CD4-positive, alpha-beta T cell treated with Interleukin-4 for 4 hours (primary cell): Measurements from ENCODE around the gene MARVELD3.

Source experiments
- DNase-seq: peaks from one replicate; pipeline ENCODE4 v3.0.0-alpha.2; 2020

The MARVELD3 gene

DNA sequence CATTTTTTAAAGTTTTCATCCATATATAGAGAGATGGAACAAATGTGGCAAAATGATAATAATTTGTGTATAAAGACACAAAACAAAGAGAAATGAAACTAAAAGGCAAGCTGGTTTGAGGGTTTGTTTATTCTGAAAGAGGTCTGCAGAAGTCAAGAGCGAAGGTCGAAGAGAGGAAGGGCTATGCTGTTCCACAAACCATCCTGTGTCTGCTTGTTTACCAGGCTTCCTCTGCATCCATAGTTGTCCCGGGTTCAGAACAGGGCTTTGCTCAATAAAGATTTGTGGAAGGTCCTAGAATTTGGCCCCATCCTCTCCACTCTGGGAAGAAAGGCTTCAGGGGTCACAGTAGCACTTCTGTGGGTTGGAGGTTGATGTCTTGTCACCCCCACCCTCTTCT, 2.4 kb upstream of the MARVELD3 start:
- DNase-seq = no peak

DNA sequence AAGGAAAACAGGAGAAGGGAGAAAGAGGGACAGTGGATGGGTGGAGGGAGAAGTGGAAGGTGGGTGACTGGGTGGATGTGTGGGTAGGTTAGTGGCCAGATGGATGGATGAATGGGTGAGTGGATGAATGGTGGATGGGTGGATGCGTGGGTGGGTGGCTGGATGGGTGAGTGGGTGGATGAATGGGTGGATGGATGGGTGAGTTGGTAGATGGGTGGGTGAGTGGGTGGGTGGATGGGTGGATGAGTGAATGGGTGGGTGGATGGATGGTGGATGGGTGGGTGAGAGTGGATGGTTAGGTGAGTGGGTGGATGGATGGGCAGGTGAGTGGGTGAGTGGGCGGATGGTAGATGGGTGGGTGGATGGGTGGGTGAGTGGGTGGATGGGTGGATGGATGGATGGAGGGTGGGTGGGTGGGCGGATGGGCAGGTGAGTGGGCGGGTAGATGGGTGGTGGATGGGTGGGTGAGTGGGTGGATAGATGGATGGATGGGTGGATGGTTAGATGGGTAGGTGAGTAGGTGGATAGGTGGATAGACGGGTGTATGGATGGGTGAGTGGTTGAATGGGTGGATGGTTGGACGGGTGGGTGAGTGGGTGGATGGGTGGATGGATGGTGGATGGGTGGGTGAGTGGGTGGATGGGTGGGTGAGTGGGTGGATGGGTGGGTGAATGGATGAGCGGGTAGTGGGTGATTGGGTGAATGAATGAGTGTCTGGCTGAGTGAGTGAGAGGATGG, 702 bp upstream of the MARVELD3 start:
- no peak for DNase-seq

- no peak for DNase-seq
Observed at GRCh38 chr16:71626858-71627213, 852 bp downstream of the MARVELD3 start.

DNA sequence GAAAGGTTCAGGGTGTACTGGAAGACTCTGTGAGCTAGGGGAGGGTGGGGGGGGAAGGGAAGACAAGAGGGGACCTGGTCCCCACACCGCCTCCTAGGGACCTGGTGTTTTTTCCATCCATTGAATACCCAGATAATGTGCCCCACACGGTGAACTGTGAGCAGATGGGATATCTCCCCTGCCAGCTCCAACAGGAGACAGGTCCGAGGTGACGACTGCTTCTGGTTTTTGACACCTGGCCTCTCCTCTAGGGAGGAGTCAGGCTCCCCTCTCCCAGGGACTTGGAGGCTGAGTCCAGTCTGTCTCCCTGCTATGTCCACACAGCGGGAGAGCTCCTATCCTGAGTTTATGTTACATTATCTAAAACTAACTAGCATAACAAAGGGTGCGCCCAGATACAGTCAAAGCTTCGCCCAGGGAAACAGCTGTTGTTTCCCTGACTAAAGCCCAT, 1.8 kb downstream of the MARVELD3 start:
- DNase-seq = no peak

GRCh38 chr16:71628810-71629209, 2.8 kb downstream of the MARVELD3 start:
- DNase-seq = no peak

GRCh38 chr16:71629278-71630016, 3.5 kb downstream of the MARVELD3 start:
- DNase-seq = no peak

DNA sequence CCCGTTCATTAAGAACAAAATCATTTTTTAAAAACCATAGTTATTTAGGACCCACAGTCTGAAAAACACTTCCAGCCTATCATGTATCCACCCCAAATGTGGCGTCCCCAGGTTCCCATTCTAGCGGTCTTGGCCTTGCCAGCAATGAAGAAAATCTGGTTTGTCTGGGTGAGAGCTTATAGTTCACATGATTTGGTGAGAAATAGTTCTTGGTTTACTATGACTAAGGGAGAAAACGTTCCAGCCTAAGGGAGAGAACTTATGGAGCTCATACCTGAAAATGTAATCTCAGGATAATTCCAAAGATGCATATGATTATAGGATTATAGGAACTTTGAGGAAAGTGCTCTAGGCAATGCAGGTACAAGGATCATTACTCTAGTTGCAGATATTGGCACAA, 4.8 kb downstream of the MARVELD3 start:
- no peak for DNase-seq

DNA sequence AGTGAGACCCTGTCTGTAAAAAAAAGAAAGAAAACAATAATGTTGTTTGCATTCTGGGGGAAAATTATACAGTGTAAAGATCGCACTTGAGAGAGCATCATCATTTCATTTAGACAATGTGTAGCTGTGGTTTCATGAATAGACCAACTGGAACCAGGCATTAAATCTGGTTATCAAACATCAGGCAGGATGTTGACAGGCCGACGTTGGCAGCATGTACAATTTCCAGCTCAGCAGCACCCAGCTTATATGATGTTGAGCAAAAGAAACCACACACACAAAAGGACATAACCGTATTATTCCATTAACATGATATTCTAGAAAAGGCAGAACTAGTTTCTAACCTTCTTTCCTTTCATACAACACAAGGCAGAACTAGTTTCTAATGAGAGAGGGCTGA, 5.8 kb downstream of the MARVELD3 start:
- DNase-seq = no peak

DNA sequence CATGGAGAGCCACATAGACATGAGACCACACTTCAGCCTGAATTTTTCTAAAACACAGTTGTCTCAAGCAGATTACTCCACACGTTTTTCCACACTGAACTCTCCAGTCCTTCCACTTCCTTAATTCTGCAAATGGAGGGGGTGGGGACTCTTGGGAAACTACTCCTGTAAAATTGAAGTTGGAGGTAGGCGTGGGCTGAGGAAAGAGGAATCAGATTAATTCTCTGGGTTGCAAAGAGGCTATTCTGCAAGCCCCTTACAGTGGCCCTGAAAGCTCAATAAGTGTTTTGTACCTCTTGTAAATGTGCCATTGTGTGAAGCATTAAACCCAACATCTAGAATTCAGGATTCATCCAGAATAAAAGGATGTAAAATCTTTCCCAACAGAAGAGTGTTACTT, 9.6 kb downstream of the MARVELD3 start:
- DNase-seq = no peak

DNA sequence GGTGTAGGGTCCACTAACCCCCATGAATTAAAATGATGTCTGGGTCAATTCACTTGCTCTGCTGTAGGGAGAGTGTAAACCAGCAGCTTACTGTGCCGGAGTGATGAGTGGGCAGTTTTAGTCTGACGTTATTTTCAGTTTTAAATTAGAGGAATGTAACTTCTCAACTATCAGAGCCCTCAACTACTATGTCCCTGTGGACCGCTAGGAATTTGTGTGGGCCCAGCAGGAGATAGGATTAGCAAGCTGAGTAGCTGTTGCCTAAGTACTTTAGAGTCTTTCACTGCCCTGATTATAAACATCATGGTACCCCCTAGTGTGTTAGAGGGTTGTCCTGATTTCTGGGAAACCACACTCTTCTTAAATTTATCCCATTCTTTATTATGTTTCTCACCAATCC, 11.4 kb downstream of the MARVELD3 start:
- no peak for DNase-seq

DNA sequence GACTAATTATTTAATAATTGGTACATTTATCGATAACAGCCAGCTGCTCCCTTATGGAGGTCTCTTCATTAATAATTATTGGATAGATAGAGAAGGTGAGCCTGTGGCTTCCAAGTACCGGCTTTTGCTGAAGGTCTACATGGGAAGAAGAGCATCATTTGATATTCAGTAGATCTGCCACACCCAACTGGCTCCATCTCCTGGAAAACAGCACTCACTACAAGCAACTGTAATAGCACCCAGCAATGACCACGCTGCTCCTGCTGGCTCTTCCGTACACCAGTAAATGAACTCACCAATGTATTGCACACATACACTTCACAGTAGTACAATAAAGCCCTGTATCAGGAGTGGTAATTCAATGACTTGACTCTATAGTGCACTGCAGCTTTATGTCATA, 19.5 kb downstream of the MARVELD3 start:
- peak; percentile 3 for DNase-seq

GRCh38 chr16:71647391-71647790, 21.4 kb downstream of the MARVELD3 start:
- DNase-seq = no peak

DNA sequence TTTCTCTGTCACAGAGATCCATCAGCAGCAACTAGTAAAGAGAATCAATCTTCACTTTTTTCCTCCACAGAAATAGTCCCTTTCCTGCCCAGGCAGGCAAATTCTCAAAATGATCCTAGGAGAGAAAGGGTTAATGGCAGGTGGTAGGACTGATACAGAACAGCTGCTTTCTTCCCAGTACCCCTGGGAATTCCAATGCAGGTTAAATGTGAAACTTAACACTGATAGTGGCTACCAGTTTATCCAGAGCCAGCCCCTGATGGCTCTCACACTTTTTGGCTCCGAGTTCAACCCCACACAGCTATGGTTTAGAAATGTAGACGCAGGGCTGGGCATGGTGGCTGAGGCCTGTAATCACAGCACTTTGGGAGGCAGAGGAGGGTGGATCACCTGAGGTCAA, 22.2 kb downstream of the MARVELD3 start:
- no peak for DNase-seq

DNA sequence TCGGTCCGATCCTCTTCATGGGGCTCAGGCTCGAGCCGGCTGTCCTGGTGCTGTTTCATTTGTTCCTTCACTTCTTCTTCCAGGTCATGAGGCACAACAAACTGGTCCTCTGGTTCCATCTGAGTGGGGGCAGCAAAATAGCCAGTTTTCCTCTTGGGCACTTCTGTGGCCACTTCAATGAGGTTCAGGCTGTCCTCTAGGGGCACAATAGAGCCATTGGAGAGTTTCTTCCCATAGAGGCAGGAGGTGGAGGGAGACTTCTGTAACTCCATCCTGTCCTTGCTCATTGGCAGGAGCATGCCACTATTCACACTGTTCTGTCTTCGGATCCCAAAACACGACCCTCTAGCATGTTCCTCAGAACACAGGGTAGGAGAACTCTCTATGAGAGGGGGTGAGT, 22.9 kb downstream of the MARVELD3 start:
- DNase-seq = no peak

DNA sequence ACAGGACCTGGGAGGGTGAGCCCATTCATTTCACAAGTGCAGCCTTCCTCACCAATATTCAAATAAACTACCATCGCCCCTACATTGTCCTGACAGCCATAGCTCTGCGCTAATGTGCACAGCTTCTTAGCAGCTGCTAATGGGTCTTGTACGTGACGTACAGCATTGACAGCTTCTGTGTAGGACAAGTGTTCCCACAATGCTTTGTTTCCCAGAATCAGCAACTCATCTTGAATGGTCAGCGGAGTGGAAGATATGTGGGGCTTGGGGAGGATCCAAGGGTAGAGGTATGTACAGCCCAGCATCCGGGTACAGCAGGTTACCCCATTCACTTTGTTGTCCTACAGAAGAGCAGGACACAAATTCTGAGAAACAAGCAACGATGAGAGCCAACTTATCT, 23.7 kb downstream of the MARVELD3 start:
- no peak for DNase-seq

- DNase-seq = no peak
Observed at GRCh38 chr16:71658771-71659170, 32.8 kb downstream of the MARVELD3 start.

GRCh38 chr16:71659471-71659870, 33.5 kb downstream of the MARVELD3 start:
- DNase-seq = no peak

DNA sequence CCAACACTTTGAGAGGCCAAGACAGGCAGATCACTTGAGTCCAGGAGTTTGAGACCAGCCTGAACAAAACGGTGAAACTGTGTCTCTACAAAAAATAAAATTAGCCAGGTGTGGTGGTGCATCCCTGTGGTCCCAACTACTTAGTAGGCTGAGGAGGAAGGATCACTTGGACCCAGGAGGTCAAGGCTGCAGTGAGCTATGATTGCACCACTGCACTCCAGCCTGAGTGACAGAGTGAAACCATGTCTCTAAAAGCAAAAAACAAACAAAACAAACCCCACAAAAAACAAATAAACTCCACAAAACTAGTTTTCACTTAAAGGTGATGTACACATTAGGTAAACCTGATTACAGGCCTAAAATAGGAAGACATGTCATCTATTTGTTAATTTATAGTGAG, 40.3 kb downstream of the MARVELD3 start:
- no peak for DNase-seq

DNA sequence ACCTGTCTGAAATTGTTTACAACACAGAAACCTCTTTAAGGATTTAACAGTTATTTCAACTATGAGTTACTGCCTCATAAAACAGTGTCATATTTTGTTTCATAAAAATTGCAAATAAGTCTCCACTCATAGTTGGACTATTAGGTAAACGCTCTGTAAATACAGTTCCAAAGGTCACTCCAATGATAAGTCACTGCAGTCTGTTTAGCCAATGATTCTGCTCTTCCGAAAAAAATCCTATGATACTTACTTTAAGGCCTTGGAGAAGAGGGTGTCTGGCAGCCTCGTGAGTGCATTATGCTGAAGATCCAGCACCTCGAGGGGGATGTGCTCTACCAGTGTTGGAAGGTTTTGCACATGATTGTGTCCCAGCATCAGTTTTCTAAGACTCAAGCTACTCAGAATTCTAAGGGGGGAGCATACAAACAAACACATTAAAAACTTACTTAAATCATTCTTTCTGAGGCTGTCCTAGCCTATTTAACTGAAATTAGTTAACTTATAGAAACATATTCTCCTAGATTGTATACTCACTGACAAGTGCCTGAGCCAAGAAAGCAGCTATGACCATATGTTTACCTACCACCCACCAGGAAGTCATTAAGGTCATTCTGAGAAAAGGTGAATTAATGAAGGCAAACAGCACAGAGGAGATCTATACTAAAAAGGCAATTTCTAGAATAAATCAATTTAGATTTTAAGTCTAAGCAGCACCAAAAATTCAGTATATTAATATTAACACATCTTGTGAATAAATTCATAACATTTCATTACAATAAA, 41.1 kb downstream of the MARVELD3 start:
- no peak for DNase-seq

DNA sequence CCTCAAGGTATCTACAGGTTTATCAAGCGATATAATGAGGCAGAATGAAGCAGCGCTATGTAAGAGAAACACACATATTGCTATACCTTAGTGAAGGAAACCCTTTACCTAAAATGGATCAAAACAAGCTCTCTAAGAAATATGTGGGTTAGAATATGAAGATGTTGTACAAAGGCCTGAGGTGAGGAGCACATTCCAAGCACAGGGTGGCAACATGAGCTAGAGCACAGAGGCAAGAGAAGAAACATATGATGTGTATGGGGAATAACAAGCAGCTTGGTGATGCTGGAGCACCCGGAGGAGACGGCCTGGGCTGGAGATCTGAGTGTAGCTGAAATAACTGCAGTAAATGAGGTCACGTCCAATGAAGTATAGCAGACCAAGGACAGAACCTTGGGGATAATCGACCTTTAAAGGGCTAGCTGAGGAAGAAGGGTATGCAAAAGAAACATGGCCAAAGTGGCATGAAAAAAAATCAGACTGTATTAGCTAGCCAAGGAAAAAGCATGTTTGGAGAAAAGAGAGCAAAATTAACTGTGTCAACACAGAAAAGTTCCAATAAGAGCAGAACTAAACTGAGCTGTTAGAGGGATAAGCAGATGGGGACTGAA, 44.0 kb downstream of the MARVELD3 start:
- DNase-seq = no peak

- no peak for DNase-seq
Observed at GRCh38 chr16:71670537-71670936, 44.6 kb downstream of the MARVELD3 start.

GRCh38 chr16:71671165-71671564, 45.2 kb downstream of the MARVELD3 start:
- DNase-seq = no peak

- no peak for DNase-seq
Observed at GRCh38 chr16:71672125-71672524, 46.1 kb downstream of the MARVELD3 start.
